Amniotic stem cell (primary cell): ENCODE results near the gene CPE.
A peak's percentile ranks its signal among the peaks of the same experiment; 100 is the strongest.
"Not testable (repeated sequence)": the region's sequence is repeated elsewhere in the genome, so short reads cannot be mapped to it uniquely, and the experiment has no call there.

ENCODE experiments used
- DNase-seq: peaks from one replicate; lab custom pipeline; 2025; lab: John Stamatoyannopoulos, UW

The CPE gene

DNA sequence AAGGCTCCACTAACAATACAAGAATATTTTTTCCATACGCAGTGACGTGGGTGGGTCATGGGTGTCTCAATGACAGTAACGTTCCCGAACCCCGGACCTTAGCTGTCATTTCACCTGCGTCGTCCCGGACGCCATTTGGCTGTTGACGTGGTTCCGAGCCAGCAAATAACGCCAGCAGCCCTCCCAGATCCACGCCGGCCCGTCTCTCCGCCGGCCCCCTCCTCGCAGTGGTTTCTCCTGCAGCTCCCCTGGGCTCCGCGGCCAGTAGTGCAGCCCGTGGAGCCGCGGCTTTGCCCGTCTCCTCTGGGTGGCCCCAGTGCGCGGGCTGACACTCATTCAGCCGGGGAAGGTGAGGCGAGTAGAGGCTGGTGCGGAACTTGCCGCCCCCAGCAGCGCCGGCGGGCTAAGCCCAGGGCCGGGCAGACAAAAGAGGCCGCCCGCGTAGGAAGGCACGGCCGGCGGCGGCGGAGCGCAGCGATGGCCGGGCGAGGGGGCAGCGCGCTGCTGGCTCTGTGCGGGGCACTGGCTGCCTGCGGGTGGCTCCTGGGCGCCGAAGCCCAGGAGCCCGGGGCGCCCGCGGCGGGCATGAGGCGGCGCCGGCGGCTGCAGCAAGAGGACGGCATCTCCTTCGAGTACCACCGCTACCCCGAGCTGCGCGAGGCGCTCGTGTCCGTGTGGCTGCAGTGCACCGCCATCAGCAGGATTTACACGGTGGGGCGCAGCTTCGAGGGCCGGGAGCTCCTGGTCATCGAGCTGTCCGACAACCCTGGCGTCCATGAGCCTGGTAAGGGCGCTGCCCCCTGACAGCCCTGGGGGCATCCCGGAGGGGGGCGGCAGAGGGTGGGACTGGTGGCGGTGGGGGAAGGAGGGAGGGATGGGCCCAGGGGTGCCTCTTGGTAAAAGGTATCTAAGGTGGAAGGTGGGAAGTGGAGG lies at the start of gene CPE:
CPE (plus strand) TSS at position 264 of the 933 bp plus-strand sequence; CDS start at position 478, 214 bp downstream.
- peak; percentile 41 for DNase-seq

DNA sequence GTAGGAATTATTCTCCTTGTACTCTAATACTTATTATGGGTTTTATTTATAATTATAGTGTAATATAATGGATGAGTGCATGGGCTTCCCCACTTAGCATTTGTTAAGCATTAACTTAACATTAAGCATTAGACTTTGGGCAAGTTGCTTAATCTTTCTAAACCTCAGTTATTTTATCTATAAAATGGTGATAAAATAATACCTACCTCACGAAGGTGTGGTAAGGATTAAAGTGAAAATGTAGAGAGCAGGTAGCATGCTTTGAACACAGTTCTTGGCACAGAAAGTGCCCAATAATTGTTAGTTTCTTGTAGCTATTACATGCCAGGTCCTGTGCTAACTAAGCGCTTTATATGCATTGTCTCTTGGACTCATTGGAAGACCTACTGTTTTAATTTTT lies 48.7 kb upstream of the CPE start:
- DNase-seq: no peak

DNA sequence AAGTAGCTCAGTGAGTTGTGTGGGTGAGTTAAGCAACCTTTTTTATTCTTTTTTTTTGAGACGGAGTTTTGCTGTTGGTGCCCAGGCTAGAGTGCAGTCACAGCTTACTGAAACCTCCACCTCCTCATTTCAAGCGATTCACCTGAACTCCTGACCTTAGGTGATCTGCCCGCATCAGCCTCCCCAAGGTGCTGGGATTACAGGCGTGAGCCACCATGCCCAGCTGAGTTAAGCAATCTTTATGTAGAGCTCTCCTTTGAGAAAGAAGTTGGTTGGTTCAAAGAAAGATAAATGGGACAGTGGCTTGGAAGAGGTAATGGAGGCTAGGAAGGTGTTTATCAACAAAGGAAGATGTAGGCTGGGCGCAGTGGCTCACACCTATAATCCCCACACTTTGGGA lies 48.1 kb upstream of the CPE start:
- DNase-seq: no peak

DNA sequence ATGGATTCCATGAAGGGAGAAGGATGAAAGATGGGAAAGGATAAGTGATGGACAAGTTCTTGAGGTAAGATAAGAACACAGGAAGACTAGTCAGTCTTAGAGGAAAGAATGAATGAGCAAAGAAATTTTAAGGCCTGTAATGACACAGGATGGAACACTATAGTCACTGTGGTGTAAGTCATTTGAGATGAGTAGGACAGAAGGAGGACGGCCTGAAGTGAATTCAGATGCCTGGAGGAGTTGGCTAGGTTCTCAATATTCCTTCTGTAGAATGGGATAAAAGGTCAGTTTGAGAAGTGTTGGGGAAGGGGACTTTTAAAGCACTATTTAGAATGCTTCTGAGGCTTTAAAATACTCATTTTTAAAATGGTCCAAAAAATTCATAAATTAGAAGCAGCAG lies 47.4 kb upstream of the CPE start:
- DNase-seq: no peak

DNA sequence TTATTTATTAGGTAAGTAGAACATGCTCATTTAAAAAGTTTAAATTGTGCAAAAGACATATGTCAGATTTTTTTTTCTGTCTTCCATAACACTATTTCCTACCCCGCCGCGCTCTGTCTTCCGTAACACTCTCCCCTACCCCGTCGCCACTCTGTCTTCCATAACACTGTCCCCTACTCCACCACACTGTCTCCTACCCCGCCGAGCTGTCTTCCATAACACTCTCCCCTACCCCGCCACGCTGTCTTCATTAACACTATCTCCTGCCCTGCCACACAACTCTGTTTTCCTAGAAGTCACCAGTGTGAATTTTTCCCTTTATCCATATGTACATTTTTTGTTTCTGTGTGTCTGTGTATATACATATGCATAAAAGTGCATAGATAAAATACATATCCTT lies 47.0 kb upstream of the CPE start:
- DNase-seq: no peak

DNA sequence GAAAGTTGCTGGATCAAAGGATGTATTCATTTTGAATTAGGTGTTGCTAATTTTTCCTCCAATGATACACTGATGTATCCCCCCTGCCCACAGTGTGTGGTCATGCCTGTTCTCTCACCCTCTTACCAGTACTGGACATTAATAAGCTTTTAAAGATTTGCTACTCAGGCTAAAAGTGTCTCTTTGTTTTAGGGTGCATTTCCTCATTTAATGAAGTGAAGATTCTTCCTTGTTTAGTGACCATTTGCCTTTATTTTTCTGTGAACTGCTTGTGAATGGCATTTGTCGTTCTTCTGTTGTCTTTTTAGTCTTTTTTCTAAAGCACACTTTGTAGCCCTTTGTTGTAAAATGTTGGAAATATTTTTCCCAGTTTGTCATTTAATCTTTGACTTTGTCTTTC lies 46.3 kb upstream of the CPE start:
- no peak for DNase-seq

DNA sequence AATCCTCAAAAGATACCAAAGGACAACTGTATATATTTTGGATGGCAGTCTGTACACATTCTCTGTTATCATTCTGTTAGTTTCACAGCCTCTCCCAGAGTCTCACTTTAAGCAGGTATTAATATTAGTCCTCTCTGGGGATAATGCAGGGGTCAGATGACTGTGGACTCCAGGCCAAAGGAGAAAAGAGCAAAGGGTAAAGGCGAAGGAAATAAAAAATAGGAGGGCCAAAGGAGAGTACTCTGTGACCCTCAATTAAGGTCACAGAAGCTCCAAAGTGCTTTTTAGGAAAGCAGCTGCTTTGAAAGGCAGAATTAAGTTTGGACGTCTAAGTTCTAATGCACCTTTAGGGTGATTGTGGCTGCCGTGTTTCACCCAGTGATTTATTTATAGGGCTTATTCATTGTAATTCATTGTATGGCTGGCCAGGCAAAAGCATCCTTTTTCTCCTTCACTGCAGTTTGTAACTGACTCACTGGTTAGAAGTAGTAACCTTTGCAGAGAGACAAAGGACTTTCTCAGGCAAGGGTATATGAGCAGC lies 43.6 kb upstream of the CPE start:
- DNase-seq: no peak

DNA sequence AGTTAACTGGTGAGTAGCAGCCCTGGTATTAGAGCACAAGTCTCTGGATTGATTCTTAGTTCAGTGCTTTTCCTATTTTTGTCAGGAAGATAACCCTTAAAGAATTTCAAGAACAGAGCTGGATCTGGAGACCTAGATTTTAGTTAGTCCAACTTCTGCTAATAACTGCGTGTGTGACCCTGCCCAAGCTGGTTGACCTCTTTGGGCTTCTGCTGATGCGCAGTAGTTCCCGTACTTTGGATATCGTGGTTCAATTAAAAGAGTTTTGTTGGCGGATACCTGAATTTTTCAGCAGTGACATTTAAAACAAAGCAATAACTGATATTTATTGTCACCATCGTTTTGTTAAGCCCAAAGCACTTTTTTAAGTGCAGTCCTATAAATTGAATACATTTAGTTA lies 42.1 kb upstream of the CPE start:
- no peak for DNase-seq

DNA sequence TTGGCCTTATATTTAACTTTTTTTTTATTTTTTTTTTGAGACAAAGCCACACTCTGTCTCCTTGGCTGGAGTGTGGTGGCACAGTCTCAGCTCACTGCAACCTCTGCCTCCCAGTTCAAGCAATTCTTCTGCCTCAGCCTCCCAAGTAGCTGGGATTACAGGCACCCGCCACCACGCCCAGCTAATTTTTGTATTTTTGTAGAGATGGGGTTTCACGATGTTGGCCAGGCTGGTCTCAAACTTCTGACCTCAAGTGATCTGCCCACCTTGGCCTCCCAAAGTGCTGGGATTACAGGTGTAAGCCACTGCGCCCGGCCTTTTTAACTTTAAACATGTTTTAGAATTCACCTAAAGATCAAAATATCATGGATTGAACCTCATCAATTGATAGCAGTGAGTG lies 36.5 kb upstream of the CPE start:
- DNase-seq: not testable (repeated sequence)

DNA sequence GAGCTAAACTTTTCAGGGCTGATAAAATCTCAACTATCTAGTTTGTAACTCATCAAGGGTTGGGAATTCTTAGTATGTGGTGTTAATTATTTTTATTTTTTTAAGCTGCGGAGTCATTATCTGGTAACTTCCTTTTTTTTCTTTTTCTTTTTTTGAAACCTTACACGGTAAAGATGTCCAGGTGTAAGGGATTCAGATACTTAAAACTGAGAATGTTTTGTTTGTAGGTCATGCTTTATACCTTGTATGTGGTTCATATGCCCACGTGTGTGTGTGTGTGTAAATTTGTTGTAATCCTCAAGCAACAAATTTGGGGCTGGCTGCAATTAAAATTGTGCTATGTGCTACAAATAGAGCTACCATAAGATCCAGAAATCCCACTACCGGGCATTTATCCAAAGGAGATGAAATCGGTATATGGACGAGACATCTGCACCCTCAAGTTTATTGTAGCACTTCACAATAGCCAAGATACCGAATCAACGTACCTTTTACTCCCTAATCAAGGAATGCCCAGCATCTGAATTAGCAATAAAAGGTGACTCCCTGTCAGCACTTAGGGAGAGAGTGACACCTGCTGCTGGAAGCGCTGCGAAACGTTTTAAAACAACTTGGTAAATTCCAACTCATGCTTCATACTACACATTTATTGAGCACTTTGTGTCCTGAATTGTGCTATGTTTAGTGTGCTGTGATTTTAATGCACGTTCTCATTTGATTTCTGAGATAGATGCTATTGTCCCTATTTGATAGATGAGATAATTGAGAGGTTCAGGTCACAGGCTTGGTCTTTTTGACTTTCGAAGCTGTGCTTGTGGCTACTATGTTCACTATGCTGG lies 35.2 kb upstream of the CPE start:
- DNase-seq: no peak

DNA sequence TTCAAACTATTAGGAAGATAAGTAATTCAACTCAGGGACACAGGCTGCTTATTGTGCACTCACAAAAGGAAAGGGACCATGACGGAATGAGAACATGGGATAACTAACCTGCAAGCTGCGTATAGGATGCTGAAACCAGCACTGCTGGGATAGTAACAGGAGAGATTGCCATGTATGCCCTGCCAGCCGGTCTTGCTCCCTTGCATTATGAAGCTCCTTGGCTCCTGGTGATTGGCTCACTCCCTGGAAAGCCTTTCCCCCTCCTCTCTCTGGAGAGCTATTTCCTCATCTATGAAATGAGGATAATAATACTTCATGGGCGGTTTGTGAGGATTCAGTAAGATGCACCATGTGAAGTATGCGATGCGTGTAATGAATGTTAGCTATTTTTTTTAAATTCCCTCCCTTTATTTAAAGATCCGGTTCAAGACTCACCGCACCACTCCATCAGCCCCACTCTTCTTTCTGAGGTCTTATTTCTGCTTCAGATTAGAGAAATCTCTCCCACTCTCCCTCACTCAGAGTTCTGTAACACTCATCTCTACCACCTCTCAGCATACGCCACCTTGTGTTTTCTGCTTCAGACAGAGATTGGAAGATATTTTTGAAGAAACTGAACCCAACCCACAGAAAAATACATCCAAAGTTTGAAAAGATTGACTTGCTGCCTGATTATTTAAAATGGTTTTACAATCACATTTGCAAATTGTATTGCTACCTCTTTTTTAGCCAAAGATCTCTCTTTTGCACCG lies 33.0 kb upstream of the CPE start:
- no peak for DNase-seq

DNA sequence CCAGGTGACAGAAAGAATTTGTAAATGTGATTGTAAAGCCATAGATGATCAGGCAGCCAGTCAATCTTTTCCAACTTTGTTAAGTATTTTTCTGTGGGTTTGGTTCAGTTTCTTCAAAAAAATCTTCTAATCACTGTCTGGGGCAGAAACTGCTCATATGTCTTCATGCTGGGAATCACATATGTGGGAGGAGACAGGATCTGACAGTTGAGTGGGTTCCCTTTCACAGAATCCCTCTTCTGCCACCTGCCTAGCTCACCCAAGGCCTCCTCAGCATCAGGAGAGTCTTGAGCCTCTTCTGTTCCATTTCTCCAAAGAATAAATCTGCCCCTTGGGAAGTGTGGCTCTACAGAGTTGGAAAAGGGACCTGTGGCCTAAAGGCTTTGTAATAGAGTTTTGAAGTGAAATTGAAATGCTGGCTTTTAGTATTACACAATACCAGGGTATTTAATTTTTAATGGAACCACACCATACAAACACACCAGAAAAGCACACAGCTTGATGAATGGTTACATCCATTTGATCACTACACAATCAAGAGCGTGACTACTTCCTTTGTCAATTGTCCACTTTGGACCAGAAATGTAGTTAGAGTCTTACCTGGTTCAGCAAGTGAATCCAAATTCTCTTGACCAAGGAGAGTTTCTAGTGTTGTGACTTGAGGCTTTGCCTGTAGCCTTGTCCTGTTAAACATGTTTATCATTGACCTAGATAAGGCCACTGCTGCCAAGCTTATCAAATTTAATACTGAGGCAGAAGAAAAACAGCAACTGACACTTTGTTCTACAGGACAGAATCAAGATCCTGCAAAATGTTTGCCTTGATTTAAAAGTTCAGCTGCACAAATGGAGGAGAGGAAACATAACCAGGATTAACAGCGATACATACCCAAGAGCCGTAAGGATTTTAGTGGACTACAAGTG lies 30.9 kb upstream of the CPE start:
- no peak for DNase-seq

DNA sequence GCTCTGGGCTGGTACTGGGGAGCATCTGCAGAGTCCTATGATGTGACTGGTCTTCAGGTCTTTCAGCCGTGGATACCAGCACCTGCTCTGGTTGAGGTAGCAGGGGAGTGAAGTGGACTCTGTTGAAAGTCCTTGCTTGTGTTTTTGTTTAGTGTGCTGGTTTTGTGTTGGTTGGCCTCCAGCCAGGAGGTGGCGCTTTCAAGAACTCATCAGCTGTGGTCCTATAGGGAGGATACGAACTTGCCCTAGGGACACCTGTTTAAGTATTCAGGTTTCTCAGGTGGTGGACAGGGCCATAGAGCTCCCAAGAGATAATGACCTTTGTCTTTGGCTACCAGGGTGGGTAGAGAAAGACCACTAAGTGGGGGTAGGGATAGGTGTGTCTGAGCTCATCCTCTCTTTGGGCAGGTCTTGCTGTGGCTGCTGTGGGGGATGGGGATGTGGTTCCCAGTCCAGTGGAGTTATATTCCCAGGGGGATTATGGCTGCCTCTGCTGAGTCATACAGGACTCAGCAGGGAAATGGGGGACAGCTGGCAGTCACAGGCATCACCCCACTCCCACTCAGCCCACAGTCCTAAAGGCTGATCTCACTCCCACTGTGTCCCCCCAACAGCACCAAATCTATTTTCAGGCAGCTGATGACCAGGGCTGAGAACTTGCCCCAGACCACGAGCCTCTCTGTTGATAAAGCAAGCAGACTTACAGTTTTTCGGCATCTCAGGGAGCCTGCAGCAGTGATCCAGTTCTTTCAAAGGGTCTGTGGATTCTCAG lies 27.3 kb upstream of the CPE start:
- no peak for DNase-seq

DNA sequence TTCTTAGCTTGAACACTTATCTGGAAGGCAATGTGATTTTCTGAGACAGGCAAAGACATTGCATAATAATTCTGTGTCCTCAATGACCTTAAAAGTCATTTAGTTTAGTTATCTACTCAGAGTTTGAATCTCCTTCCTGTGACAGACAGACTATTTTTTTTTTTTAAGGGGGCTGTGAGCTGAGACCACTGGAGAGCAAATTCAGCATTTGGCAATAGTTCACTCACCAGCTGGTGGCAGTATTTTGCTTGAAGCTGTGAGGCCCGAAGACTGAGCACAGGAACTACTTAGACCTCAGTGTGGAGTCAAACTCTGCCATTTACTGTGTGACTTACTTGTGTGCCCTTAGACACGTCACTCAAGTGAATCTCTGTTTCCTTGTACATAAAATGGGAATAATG lies 22.9 kb upstream of the CPE start:
- DNase-seq: no peak

DNA sequence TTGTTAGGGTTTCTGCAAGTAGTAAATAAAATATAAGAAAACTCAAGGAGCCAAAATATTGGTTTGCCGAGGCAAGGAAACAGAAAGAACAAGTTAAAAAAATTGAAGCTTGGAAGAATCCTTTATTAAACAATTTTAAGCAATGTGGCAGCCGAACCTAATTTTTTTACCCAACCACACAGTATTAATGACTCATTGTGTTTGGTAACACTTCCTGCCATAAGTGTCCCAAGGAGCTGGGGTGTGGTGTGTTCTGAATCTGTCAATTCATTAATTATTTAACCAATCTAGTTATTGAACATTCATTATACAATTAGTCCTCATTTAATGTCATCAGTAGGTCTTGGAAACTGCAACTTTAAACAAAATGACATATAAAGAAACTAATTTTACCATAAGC lies 19.3 kb upstream of the CPE start:
- DNase-seq: no peak

DNA sequence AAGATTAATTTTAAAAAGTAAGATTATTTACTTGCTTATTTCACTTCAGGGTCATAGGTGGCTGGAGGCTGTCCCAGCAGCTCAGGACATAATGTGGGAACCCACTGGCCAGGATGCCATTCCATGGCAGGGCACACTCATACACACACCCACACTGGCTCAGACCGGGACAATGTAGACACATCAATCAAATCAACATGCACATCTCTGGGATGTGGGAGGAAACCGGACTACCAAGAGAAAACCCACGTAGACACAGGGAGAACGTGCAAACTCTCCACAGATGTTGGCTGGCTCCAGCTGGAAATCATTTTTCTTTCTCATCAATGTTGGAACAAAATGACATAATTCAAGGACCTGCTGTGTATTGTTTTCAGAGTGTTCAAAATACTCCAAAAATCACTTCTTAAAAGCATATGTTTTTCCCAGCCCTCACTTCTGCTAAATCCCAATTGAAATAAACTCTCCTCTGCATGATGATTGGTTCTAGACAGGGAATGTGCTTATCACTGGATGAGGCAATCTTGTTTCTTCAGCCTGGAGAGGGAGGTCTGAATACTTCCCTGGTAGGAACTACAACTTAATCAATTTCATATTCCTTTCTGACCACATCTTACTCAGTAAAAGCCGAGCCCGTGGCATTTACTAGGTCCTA lies 18.6 kb upstream of the CPE start:
- no peak for DNase-seq

DNA sequence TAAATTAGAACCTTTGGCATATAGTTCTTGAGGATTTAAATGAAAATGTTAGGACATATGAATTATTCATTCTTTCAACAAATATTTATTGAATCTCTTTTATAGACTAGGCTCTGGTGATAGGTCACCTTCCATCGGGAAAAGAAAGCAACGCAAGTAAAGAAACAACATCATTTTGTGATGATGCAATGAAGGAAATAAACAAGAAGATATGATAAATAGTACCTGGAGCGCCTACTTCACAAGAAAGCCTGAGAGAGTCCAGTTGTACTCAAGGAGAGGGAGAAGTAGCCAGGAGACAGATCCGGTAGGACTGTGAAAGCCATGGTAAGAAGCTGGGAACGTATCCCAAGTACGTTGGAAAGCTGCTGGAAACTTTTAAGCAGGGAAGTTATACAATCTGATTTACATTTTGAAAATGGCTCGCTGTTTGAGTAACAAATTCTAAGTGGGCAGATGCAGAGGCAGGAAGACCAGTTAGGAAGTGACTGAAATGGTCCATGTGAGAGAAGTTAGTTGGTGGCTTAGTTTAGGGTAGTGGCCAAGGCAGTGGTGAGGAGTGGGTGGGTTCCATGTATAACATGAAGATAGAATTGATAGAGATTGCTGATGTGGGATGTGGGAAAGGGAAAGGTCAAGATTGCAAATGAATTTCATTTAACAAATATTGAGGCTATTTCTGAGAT lies 17.7 kb upstream of the CPE start:
- DNase-seq: no peak

DNA sequence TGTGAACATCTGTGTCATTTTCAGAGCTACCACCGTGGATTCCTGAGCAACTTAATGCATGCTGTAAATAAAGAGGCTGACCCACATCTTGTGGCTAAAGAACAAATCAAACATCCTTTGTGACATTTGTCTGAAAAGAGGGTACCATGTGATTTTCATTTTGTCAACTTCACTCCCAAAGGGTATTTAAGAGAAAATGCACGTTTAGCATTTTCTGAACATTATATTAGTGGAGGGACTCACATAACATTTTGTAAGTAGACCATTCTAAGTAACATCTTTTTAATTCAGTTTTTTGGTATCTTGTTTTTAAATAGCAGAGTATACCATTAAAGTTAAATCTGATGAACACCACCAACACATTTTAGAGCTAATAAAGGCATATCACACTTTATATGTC lies 17.0 kb upstream of the CPE start:
- DNase-seq: no peak

DNA sequence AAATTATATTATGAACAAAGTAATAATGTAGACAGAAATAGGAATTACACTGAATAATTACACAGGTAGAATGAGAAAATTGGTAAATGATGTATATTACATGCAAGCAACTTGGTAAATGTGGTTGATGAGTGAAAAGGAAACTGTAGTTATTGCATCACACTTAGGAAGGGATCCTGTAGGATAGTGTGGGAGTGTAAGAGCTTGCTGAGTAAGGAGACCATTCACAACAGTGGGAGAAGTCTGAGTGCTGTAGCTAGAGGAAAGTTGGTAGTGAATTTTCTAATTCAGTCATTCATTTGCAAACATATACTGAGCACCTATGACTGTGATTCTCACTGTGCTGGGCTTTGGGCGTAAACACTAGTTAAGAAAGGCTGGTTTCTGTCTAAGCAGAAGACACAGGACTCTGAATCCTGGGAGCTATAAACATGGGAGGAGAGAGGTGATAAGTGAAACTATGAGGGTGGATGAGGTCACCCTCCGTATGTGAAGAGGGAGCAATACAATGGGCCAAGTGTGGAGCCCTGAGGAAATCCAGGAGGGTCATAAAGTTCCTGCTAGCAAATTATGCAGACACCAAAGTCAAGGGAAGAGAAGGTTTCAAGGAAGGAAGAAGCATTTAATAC lies 14.2 kb upstream of the CPE start:
- no peak for DNase-seq
